Dedifferentiated amniotic fluid mesenchymal stem cell (primary cell): ENCODE measurements around the gene ANGPTL2.

Source experiments
- DNase-seq: peaks from one replicate; pipeline ENCODE4 v3.0.0-alpha.2; 2016; ENCODE audit errors: extremely low spot score

Gene ANGPTL2

DNA sequence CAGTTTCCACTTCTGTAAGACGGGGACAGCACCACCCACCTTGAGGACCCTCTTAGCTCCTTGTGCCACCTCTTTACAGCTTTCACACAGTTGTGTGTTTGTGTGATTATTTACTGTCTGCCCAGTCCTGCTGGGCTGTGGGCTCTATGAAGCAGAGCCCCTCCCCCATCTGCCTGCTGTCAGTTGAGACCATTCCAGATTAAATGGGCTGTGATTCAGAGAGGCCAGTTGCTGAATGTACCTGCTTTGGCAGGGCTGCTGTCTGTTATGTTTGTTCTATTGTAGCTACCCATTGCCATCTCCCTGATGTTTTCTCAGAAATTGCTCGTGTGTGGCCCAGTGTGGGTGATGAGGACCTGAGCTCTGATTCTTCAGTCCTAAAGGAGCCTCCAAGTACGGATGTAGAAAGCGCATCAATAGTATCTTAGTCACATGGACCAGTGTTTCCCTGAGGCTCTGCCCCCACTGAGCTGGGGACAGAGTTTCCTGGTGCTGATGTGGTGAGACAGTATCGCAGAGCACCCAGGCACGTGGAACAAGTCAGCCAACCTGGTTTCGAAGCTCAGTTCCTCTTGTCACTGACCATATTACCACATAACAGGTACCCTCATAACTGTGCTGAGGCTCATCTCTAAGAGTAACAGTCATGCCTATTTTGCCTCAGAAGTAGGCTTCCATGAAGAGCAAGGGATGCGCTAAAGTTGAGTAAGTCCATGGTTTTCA, 3.7 kb downstream of the ANGPTL2 start:
- no peak for DNase-seq

DNA sequence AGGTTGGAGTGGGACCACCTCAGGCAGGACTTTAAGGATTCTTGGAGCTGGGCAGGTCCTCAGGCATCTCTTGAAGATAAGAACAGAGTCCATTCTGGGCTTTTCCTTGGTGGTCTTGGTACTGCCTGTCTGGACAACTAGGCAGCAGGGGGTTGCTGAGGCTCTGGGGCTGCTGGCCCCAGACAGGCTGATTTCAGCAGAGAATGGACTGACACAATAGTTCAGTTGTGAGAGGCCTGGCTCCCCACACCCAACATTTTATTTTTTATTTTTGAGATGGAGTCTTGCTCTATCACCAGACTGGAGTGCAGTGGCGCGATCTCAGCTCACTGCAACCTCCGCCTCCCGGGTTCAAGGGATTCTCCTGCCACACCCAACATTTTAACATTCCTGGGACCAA, 4.6 kb downstream of the ANGPTL2 start:
- no peak for DNase-seq

DNA sequence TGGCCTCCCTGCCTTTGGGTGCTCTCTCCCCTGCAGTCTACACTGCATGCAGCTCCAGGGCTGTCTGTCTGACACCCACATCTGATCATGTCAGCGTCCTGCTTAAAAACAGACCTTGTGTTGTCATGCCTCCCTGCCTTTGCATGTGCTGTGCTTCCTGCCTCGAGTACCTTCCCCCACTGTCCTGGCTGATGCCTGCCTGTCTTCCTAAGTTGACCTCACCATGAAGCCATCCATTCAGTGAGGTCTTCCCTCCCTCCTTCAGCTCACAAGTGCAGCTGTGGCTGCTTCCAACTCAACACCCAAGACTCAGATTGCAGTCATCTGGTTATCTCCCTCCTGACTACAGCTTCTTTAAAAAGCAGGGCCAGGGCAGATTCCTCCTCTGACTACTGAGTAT, 5.5 kb downstream of the ANGPTL2 start:
- no peak for DNase-seq

DNA sequence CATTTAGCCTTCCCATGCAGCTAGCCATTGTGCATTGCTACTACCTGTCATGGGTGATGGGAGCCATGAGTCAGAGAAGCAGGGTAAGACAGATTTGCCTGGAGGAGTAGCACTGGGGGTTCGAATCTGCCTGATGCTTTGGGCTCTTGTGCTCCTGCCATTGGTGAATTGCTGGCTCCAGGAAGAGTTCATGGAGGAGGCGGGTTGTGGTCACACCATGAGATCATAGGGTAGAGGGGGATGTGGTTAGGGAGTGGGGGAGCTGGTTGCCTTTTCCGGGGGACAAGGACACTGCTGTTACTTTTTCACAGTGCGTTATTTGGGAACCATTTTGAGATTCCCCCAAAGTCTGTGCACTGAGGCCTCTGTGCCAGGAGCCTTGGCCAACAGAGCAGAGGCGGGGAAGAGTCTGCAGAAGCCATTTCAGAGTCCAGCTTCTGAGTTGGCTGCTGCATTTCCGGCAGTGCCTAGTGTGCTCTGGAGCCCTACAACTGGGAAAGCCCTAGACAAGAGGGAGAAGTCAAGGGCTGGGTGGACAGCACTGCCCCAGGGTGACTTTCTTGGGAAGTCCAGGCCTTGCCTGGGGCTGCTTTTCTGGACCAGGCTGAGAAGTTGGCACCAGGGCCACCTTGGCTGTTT, 6.2 kb downstream of the ANGPTL2 start:
- no peak for DNase-seq

DNA sequence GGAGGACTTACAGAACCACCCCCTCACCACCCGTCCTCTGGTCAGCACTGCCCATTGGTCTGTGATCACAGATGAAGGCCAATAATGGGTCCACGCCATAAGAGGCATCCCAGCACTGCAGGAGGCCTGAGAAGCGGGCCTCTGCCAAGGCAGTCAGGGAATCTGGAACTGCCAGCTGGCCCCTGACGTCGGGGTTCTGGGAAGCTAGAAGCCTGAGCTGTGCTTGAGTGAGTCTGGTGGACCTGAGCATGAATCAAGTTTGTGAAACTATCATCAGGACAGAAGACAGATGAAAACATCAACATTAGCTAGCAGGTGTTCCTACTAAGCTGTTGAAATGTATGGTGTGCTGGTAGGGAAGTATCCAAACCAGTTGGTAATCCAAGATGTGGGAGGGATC, 7.8 kb downstream of the ANGPTL2 start:
- DNase-seq = no peak

DNA sequence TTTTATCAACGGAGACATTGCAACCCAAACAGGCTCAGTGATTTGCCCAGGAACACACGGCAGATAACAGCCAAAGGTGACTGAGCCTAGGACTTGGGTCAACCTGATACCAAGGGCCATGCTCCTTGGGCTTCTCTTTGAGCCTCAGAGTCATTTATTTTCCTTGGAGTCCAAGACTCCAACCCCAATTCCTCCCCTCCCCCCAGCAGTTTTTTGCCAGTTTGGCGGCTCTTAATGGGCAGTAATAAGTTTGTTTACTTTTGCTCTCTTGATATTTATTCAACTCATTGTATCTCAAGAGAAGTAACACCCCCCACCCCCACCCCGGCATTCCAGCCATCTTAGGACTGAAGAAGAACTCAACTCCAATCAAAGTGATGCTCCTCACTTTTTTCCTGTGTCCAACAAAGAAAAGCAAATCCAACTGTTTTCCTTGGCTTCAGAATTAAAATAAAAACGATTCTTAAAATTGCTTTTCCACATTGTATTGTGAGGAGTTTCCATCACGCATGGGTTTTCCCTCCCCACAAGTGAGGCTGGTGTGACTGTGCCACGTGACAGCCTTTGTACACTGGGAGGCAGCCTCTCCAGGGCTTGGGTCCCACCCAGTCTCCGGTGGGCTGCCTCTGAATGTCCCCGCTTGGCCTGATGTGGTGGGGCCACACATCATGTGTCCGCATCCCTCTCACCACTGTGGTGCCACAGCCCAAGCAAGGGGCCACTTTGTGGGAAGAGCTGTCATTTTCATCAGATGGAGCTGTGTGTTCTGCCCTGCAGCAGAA, 9.1 kb downstream of the ANGPTL2 start:
- DNase-seq = no peak

DNA sequence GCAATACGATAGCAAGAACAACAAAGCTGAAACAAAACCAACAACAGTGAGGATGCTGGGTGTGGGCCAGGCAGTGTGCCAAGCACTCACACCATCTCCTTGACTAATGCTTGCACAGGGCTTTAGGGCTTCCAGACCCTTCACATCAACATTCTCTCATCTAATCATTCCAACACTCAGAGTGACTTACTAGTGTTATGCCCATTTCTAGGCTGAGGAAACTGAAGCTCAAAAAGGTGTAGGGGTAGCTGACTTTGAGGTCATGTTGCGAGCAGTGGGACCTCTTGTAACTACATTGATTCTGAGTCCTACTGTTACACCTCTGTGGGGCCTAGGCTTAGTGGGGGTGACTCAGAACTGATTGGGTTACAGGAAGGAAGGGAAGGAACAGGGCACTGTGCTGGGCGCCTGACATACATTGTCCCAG, 9.7 kb downstream of the ANGPTL2 start:
- DNase-seq = no peak

DNA sequence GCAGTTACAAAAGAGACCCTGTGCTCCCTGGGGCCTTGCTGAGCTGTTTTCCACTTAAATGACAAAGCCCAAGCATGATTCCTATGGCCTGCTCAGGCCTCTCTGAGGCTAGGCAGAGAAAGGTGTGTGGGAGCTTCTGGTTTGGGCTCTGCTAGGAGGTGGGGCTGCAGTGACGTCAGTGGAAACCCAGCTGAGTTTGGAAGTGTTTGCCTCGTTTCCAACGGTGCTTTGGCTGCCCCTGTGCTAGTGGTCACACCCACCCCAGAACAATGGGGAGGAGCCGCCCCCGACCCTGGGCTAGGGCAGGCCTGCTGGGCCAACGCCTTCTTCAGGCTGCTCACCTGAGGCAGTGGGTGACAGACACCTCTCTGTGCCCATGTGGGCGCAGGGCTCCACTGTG, 10.4 kb downstream of the ANGPTL2 start:
- no peak for DNase-seq

DNA sequence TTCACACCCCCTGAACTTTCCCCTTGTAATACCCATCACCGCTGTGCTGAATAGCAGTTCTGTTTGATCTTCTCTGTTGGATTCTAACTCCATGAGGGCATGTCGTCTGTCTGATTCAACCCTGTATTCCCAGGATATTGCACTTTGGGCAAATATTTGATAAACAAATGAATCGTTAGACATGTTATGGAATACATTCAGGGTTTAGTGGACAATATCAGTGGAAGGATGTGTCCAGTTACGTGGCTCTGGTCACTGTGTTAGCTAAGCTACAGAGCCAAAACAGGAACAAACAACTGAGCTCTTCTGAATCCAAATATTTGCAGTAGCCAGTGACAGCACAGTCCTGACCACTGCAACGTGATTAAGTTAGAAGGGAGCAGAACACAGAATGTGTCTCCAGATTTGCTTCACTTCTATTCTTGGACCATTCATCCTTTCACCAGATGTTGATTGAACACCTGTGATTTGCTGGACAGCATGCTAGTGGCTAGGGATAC, 13.2 kb downstream of the ANGPTL2 start:
- no peak for DNase-seq

DNA sequence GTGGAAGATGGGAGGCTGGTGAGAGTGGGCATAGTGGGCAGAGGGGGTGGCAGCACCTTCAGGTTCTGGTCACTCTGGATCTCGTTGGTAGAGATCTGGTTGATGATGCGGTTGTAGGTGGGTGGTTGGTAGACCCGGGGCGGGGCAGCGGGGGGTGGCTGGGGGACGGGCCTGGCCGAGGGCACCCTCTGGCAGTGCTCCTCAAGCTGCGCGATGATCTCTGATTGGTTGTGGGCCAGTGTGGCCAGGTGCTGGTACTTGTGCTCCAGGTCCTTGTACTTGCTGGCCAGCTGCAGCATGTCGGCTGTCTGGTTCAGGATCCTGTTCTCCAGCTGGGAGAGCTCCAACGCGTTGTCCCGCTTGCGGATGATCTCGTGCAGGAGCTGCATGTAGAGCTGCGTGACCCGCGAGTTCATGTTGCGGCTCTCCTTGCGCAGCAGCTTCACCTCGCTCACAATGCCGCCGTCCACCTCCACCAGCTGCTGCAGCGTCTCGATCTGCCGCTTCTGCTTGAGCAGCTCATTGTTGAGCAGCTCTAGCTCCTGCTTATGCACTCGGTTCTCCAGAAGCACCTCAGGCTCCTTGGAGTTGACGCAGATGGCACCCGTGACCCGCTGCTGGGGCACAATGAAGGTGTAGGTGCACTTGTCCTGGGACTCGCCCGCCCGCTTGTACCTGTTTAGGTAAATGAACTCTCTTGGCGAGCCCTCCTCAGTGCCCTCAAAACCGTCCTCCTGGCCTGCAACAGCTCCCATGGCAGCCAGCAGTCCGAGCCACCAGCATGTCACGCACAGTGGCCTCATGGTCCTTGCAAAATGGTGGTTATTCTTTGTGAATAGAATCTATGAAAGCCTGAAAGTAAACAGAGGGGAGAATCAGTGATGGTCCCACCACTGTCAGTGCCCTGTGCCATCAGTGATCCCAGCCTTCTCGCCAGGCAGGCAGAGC, 14.2 kb downstream of the ANGPTL2 start:
- no peak for DNase-seq

DNA sequence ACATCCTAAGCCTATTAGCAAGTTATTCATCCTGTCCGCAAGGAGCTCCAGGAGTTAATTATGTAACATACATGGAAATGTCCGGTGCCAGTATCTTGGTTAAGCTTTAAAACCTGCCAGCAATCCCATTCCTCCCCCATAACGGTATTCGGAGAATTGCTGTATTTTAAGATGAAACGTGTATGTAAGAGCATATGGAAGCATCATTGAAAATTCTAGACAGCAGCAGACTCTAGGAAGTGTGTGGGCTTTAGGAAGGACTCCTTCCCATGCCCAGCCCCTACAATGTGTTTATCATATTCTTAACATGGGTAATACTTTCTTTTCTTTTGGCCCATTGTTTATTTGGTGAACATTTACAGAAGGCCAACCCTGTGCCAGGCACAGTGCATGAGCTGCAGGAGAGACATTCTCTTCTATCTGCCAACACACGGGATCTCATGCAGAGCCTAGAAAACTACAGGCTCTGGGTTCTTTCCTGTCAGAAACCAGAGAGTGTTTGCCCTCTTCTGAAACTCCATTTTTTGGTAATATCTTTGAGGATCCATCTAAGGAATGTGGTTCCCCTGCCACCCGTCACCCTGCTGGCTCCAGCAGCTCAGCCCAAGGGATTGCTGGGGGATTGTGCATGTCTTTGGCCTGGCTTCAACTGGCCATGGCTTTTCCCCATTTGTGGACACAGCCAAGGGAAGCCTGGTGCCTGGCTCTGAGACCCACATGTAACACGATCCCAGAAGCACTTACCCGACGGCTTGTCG, 15.1 kb downstream of the ANGPTL2 start:
- DNase-seq = no peak

DNA sequence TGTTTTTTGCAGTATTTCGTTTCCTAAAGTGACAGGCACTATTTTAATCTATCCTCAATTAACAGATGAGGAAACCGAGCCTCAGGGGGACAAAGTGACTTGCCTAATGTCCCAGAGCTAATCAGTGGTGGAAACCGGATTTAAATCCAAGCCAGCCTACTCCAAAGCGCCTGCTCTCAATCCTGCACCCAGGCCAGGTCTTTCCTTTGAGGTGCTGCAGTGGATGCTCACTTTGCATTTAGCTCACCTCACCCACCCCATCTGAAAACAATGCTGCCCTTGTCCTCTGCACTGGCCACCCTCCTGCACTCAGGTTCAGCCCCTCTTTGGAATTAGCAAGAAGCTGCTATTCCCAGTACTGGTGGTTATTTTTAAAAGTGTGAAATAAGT, 16.0 kb downstream of the ANGPTL2 start:
- DNase-seq = no peak

DNA sequence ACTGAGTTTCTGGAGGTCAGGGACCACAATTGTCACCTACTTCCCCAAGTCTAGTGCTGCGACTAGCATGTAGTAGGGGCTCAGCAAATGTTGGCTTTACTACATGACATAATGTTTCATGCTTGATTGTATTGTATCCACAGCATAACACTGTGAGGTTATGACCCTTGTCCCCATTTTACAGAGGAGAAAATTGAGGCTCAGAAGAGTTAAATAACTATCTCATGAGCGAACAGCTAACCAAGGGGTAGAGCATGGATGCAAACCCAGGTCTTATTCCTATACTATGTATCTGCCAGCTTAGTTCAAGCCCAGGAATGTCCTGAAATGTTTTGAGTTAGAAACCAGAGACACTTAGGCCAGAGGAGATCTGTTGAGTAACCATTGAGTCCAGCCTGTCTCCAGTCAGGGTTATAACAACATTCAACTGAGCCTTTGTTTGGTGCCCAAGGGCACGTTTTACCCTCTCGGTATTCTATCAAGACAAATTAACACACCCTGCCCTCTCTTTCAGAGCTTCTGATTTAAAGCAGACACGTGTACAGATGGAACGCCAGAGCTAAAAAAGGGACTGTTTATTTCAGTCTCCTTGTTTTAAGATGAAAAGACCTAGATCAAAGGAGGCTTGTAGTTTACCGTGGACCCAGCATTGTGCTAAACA, 16.5 kb downstream of the ANGPTL2 start:
- no peak for DNase-seq

DNA sequence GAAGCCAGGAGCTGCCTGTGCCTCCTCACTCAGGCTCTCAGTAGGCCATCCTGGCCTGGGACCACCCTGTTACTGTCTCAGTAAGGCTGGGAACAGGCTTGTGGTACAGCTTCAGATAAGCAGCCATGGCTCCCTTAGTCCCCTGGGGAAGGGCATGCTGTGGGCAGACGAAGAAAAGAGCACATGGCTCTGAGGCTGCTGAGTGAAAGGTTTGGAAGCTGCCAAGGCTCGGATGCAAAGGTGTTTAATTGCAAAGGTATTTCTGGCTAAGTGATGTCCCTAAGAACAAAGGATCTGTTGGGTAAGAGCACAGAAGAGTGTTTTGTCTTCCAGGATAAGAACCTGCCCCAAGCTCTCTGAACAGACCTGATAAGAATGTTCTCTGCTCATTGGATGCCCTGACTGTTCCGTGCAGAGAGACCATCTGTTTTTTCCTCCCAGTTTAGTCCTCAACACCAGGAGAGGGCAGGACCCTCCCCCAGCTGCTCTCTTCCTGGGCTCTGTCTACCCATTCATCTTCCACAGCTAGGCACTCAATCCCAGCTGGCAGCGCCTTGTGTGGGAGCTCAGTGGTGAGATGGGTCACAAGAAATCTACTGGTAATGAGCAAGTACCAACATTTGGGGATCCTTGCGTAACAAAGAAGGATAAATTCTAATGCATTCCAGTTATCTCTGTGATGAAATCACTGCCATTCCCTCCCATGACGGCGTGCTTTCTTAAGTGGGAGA, 17.7 kb downstream of the ANGPTL2 start:
- no peak for DNase-seq

DNA sequence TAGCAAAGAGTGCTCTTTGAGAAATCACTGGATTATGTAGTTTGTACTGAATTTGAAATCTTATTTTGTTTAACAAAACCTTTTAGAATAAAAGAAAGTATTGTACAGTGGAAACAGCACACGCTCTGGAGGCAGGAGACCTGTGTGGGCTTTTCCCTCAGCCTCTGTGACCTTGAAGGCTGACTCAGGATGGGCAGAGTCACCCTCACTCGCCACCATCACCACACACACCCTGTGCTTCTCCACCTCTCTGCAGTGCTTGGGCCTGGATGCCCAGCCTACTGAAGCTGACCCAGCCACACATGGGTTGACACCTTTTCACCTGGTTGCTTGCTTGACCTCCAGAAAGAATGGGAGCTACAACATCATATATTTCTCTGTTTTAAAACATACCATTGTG, 19.6 kb downstream of the ANGPTL2 start:
- no peak for DNase-seq

DNA sequence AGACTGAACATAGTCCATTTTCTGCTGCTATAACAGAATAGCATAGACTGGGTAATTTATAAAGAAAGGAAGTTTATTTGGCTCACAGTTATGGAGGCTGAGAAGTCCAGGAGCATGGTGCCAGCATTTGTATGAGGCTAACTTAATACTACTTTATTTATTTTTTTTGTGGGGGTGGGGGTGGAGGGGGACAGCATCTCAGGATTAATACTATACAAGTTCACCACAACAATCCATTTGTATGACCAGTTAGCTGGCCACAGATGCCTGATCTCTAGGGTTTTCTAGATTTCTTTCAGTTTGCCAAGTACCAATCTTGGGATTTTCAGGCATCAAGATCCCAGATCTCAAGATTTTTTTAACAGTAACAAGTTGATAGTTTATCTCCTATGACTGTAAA, 20.3 kb downstream of the ANGPTL2 start:
- DNase-seq = no peak

DNA sequence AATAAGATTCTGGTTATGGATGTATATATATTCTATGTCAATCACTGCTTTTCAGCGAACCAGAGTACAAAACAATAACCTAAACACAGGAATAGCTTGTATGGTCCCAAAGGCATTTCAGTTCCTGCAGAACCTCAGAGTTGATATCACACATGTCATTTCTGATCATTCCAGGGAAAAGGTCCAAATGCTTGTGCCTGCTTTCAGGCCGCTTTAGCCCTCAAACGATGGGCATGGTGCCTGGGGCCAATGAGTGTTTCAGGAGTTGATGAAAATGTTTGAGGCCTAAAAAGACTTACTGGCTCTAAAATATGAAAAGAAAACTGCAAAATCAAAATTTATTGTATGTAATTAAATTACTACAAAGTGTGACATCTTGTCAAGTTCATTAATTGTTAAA, 22.8 kb downstream of the ANGPTL2 start:
- DNase-seq = no peak

DNA sequence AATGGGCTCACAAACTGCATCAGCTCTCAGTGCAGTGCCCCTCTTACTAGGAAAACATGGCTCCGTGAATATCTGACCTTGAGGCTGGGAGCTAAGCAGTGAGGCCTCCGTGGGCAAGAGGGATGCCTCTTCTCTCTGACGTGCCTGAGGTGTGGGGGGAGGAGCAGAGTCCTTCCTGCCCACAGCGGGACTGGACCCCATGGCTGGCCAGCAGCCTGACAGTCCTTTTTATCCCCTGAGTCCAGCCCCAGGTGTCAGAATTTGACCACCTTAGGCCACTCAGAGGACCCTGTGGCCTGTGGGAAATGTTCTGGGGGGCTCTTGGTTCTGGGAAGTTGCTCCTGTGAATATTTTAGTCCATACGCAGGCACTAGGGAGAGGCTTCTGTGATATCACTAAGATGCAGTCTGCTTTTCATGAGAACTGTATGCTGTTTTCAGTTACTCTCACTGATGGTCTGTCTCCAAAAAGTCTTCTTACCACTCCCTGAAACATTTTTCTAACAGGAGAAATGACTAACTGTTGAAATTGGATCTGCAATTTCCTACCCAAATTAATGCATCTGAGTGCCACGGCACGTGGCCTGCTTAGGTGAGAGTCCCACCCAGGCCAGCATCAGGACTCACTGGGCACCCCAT, 23.4 kb downstream of the ANGPTL2 start:
- DNase-seq = no peak

DNA sequence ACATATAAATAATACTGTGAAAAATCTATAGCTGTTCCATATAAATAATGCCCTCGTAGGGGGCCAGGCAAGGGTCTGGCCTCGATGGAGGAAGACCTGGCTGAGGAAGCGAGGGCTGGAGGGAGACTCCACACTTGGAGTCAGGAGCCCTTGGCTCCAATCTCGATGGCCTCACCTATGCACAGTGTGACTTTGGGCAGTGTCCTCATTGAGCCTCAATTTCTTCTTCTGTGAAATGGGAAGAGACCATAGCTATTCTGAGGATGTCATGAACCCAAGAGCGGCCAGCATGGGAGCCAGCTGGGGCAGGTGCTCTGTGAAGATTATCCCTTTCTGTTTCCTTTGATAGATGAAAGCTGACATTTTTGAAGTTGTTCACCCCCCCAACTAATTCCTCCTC, 24.8 kb downstream of the ANGPTL2 start:
- no peak for DNase-seq
